SK-N-SH (cell line): ENCODE results near the gene ZNF280C. TPM values are rescaled to one million over a fixed set of nuclear protein-coding genes. Genes with fewer than 3 reads are reported as not detected.

Experiments used
- CTCF ChIA-PET: fragments of 300-600, 350-600 bp; formaldehyde crosslinking; extraction: SDS; loops from one replicate; lab custom pipeline; 2021; lab: Yijun Ruan, JAX
- POLR2A ChIA-PET: fragments of 350-600 bp; sonication (Branson Sonifier 250); formaldehyde crosslinking; extraction: SDS; loops from one replicate; lab custom pipeline; 2020; ENCODE audit warnings: antibody characterized with exemption, inconsistent platforms; lab: Yijun Ruan, JAX
- DNase-seq: peaks from one replicate; pipeline ENCODE4 v3.0.0; 2012
- H2AFZ ChIP-seq: fragments of 200-600 bp; sonication (generic); 2 replicates; pipeline ENCODE4 v1.8.1; 2016; ENCODE audit warnings: antibody characterized with exemption, mild to moderate bottlenecking, low read depth
- H3F3A ChIP-seq: fragments of 200-600 bp; sonication (generic); replicated peaks from 2 replicates; pipeline ENCODE3; 2016; ENCODE audit warnings: antibody characterized with exemption, mild to moderate bottlenecking; ENCODE audit not compliant: insufficient read depth
- H3K27ac ChIP-seq, 2 experiments: fragments of 200-500 bp in 1 of 2; fragments of 200-600 bp in 1 of 2; sonication (Bioruptor generic) in 1 of 2; sonication (generic), shearing (Covaris generic) in 1 of 2; 2 replicates each; pipeline versions ENCODE4 v1.5.1 to v1.6.1; 2014 to 2016; ENCODE audit warnings: low read depth in 2 of 2, inconsistent platforms in 1 of 2, low read length in 1 of 2, mild to moderate bottlenecking in 1 of 2, mixed read lengths in 1 of 2
- H3K27me3 ChIP-seq: fragments of 200-600 bp; sonication (generic), shearing (Covaris generic); 2 replicates; pipeline ENCODE4 v1.6.1; 2016; ENCODE audit warnings: mixed run types; ENCODE audit not compliant: insufficient read depth
- H3K36me3 ChIP-seq, 2 experiments: fragments of 200-500 bp in 1 of 2; fragments of 200-600 bp in 1 of 2; sonication (Bioruptor generic) in 1 of 2; sonication (generic) in 1 of 2; replicated peaks in 1 of 2; 2 replicates each; pipeline versions ENCODE3 to v1.5.1; 2014 to 2016; ENCODE audit warnings: low read length in 1 of 2, mild to moderate bottlenecking in 1 of 2; ENCODE audit not compliant: insufficient read depth in 2 of 2, control insufficient read depth in 1 of 2
- H3K4me1 ChIP-seq, 2 experiments: fragments of 200-500 bp in 1 of 2; fragments of 200-600 bp in 1 of 2; sonication (Bioruptor generic) in 1 of 2; sonication (generic), shearing (Covaris generic) in 1 of 2; 2 replicates each; pipeline versions ENCODE4 v1.5.1 to v1.6.1; 2014 to 2016; ENCODE audit warnings: low read depth in 1 of 2, low read length in 1 of 2, mixed run types in 1 of 2; ENCODE audit not compliant: insufficient read depth in 2 of 2, control insufficient read depth in 1 of 2
- H3K4me2 ChIP-seq: fragments of 200-600 bp; sonication (generic), shearing (Covaris generic); 2 replicates; pipeline ENCODE4 v1.6.1; 2017; ENCODE audit warnings: mixed run types
- H3K4me3 ChIP-seq, 2 experiments: fragments of 200-500 bp in 1 of 2; fragments of 200-600 bp in 1 of 2; sonication (Bioruptor generic) in 1 of 2; sonication (generic), shearing (Covaris generic) in 1 of 2; 2 replicates each; pipeline versions ENCODE4 v1.5.1 to v1.8.1; 2014 to 2016; ENCODE audit warnings: low read depth in 2 of 2, inconsistent platforms in 1 of 2, low read length in 1 of 2, mild to moderate bottlenecking in 1 of 2, mixed read lengths in 1 of 2, moderate library complexity in 1 of 2
- H3K79me2 ChIP-seq: fragments of 200-600 bp; sonication (generic); 2 replicates; pipeline ENCODE4 v1.8.1; 2017; ENCODE audit warnings: mild to moderate bottlenecking; ENCODE audit not compliant: insufficient read depth
- H3K9ac ChIP-seq: fragments of 200-600 bp; sonication (generic); 2 replicates; pipeline ENCODE4 v1.6.1; 2017; ENCODE audit warnings: mixed run types
- H3K9me2 ChIP-seq: fragments of 200-600 bp; sonication (generic); 2 replicates; pipeline ENCODE4 v1.6.1; 2017; ENCODE audit warnings: mixed run types
- H3K9me3 ChIP-seq: fragments of 200-600 bp; sonication (generic); 2 replicates; pipeline ENCODE4 v1.6.1; 2017; ENCODE audit warnings: mixed run types, mild to moderate bottlenecking, moderate library complexity
- H4K20me1 ChIP-seq: fragments of 200-600 bp; sonication (generic); 2 replicates; pipeline ENCODE4 v1.6.1; 2017; ENCODE audit warnings: mild to moderate bottlenecking, mixed run types; ENCODE audit not compliant: insufficient read depth
- CTCF ChIP-seq: fragments of 200-600 bp; sonication (generic); IDR thresholded peaks from 2 replicates; pipeline ENCODE4 v1.6.1; 2017; ENCODE audit warnings: antibody characterized with exemption, mild to moderate bottlenecking, moderate library complexity
- ELF1 ChIP-seq: IDR thresholded peaks from 2 replicates; pipeline ENCODE4 v1.4.0; 2012
- FOSL2 ChIP-seq: IDR thresholded peaks from 2 replicates; pipeline ENCODE4 v1.4.0; 2012; ENCODE audit warnings: low read depth, mild to moderate bottlenecking, moderate library complexity, borderline replicate concordance
- NFIC ChIP-seq: IDR thresholded peaks from 2 replicates; pipeline ENCODE4 v1.4.0; 2012; ENCODE audit warnings: borderline replicate concordance
- NRF1 ChIP-seq: IDR thresholded peaks from 2 replicates; pipeline ENCODE4 v1.6.1; 2012; ENCODE audit warnings: low read depth, mild to moderate bottlenecking, low read length
- RCOR1 ChIP-seq: fragments of 150-350 bp; IDR thresholded peaks from 2 replicates; pipeline ENCODE4 v1.6.1; 2017; ENCODE audit warnings: antibody characterized with exemption, low read length
- WGBS: methylation state at CpG from one replicate; pipeline ENCODE4 v1.1.6; 2017; ENCODE audit warnings: low lambda C conversion rate; 5-methylcytosine and 5-hydroxymethylcytosine counted together
- polyA plus RNA-seq, 3 experiments: library from polyadenylated mRNA; depleted of rRNA; stranded (reverse); fragments of >200 nt; gene quantifications; 2 replicates each; pipeline ENCODE4 v1.2.3, GENCODE V29; 2012
- TF ChIP-seq, protein P1 (sequence below): IDR thresholded peaks from 2 replicates; pipeline ENCODE4 v1.4.0; 2012; ENCODE audit warnings: low read depth, borderline replicate concordance
- TF ChIP-seq, protein P2 (sequence below): IDR thresholded peaks from 2 replicates; pipeline ENCODE4 v1.4.0; 2012; ENCODE audit warnings: low read depth, borderline replicate concordance
- TF ChIP-seq, protein P3 (sequence below): IDR thresholded peaks from 2 replicates; pipeline ENCODE4 v1.4.0; 2012; ENCODE audit warnings: low read depth
- TF ChIP-seq, protein P4 (sequence below): IDR thresholded peaks from 2 replicates; pipeline ENCODE4 v1.6.1; 2012; ENCODE audit warnings: mild to moderate bottlenecking, low read depth, low read length, moderate library complexity

The ZNF280C gene
- polyA plus RNA-seq, 1 of the 3 experiments (the other 2 are of a cell fraction): 2.7 TPM

- H3K9me3 ChIP-seq: no peaks in the 10 kb centered on the region
- TF ChIP-seq NFIC (no peak), RCOR1 (no peak), FOSL2 (no peak), NRF1 (no peak), CTCF (no peak), ELF1 (no peak)
- TF ChIP-seq, protein P1, sequence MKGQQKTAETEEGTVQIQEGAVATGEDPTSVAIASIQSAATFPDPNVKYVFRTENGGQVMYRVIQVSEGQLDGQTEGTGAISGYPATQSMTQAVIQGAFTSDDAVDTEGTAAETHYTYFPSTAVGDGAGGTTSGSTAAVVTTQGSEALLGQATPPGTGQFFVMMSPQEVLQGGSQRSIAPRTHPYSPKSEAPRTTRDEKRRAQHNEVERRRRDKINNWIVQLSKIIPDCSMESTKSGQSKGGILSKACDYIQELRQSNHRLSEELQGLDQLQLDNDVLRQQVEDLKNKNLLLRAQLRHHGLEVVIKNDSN: no peak
- TF ChIP-seq, protein P2, sequence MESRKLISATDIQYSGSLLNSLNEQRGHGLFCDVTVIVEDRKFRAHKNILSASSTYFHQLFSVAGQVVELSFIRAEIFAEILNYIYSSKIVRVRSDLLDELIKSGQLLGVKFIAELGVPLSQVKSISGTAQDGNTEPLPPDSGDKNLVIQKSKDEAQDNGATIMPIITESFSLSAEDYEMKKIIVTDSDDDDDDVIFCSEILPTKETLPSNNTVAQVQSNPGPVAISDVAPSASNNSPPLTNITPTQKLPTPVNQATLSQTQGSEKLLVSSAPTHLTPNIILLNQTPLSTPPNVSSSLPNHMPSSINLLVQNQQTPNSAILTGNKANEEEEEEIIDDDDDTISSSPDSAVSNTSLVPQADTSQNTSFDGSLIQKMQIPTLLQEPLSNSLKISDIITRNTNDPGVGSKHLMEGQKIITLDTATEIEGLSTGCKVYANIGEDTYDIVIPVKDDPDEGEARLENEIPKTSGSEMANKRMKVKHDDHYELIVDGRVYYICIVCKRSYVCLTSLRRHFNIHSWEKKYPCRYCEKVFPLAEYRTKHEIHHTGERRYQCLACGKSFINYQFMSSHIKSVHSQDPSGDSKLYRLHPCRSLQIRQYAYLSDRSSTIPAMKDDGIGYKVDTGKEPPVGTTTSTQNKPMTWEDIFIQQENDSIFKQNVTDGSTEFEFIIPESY: no peak
- TF ChIP-seq, protein P3, sequence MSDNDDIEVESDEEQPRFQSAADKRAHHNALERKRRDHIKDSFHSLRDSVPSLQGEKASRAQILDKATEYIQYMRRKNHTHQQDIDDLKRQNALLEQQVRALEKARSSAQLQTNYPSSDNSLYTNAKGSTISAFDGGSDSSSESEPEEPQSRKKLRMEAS: no peak
- TF ChIP-seq, protein P4, sequence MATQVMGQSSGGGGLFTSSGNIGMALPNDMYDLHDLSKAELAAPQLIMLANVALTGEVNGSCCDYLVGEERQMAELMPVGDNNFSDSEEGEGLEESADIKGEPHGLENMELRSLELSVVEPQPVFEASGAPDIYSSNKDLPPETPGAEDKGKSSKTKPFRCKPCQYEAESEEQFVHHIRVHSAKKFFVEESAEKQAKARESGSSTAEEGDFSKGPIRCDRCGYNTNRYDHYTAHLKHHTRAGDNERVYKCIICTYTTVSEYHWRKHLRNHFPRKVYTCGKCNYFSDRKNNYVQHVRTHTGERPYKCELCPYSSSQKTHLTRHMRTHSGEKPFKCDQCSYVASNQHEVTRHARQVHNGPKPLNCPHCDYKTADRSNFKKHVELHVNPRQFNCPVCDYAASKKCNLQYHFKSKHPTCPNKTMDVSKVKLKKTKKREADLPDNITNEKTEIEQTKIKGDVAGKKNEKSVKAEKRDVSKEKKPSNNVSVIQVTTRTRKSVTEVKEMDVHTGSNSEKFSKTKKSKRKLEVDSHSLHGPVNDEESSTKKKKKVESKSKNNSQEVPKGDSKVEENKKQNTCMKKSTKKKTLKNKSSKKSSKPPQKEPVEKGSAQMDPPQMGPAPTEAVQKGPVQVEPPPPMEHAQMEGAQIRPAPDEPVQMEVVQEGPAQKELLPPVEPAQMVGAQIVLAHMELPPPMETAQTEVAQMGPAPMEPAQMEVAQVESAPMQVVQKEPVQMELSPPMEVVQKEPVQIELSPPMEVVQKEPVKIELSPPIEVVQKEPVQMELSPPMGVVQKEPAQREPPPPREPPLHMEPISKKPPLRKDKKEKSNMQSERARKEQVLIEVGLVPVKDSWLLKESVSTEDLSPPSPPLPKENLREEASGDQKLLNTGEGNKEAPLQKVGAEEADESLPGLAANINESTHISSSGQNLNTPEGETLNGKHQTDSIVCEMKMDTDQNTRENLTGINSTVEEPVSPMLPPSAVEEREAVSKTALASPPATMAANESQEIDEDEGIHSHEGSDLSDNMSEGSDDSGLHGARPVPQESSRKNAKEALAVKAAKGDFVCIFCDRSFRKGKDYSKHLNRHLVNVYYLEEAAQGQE: no peak
- no peaks in the 10 kb centered on the region for H3K36me3 ChIP-seq
- no peaks in the 10 kb centered on the region for H4K20me1 ChIP-seq
- no peaks in the 10 kb centered on the region; the same call in 1 of the 2 replicates for H3K27me3 ChIP-seq
- H3K27ac ChIP-seq: peak overlapping the region; percentile 65 to 67
- H2AFZ ChIP-seq: peak overlapping the region; percentile 71; the same call in 1 of the 2 replicates
- H3F3A ChIP-seq: peaks cover 8% of the 10 kb centered on the region
- peak overlapping the region in 1 of 2 experiments; percentile 56; a peak in 2 of 4 replicates for H3K4me3 ChIP-seq
- no peaks in the 10 kb centered on the region for H3K9me2 ChIP-seq
- ChIA-PET CTCF (interaction anchor here (0.6 to 3.5 kb wide), 7 partner anchors 13 to 94 kb away, joined by 3 to 21 read pairs (median 4); no protein-coding TSS in a partner anchor), POLR2A (interaction anchor here (0.6 to 2.3 kb wide), 2 partner anchors 8 to 93 kb away, joined by 7 to 8 read pairs; partner anchors contain the start of gene AIFM1)
- 32% methylated on average over 7 of the region's 7 CpGs for WGBS
- H3K9ac ChIP-seq: peak overlapping the region; percentile 33; the same call in 1 of the 2 replicates
- H3K79me2 ChIP-seq: no peaks in the 10 kb centered on the region
- DNase-seq: no peak
- H3K4me2 ChIP-seq: no peak overlapping the region
- peaks cover 8 to 14% of the 10 kb centered on the region in 2 experiments; a peak in 2 of 4 replicates for H3K4me1 ChIP-seq
Observed at GRCh38 chrX:130173190-130173895, 95.4 kb downstream of the ZNF280C start.
